ENCODE data around the gene FBXL16.

DNA sequence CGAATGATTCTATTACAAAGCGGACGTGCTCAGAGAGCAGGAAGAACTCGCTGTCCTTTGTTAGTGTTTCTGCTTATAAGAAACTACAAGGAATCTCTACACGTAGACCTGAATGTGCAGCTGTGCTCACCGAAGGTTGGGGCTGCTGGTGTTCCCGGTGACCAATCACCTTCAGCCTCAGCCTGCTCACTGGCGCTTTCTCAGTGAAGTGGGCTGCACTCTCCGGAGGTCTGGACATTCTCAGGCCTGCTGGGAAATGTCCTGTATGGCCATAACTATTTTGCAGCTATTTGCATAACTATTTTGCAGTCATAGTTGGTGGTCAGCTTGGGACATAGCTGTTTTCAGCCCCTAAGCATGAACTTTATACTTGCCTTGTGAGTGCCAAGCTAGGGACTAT lies 44.9 kb upstream of the FBXL16 start:
- no peak for TF ChIP-seq POLR2A (IDR thresholded peaks at IDR 0.05)
- TF ChIP-seq, protein P1, sequence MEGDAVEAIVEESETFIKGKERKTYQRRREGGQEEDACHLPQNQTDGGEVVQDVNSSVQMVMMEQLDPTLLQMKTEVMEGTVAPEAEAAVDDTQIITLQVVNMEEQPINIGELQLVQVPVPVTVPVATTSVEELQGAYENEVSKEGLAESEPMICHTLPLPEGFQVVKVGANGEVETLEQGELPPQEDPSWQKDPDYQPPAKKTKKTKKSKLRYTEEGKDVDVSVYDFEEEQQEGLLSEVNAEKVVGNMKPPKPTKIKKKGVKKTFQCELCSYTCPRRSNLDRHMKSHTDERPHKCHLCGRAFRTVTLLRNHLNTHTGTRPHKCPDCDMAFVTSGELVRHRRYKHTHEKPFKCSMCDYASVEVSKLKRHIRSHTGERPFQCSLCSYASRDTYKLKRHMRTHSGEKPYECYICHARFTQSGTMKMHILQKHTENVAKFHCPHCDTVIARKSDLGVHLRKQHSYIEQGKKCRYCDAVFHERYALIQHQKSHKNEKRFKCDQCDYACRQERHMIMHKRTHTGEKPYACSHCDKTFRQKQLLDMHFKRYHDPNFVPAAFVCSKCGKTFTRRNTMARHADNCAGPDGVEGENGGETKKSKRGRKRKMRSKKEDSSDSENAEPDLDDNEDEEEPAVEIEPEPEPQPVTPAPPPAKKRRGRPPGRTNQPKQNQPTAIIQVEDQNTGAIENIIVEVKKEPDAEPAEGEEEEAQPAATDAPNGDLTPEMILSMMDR (IDR thresholded peaks at IDR 0.05): no peak

All from esophagus squamous epithelium (tissue), 4 donors.